ENCODE results near the gene NDUFS7. TPM values are rescaled to one million over a fixed set of nuclear protein-coding genes. Genes with fewer than 3 reads are reported as not detected.

The NDUFS7 gene
- total RNA-seq, 1 experiment from 2014 or later = 83.9 TPM

DNA sequence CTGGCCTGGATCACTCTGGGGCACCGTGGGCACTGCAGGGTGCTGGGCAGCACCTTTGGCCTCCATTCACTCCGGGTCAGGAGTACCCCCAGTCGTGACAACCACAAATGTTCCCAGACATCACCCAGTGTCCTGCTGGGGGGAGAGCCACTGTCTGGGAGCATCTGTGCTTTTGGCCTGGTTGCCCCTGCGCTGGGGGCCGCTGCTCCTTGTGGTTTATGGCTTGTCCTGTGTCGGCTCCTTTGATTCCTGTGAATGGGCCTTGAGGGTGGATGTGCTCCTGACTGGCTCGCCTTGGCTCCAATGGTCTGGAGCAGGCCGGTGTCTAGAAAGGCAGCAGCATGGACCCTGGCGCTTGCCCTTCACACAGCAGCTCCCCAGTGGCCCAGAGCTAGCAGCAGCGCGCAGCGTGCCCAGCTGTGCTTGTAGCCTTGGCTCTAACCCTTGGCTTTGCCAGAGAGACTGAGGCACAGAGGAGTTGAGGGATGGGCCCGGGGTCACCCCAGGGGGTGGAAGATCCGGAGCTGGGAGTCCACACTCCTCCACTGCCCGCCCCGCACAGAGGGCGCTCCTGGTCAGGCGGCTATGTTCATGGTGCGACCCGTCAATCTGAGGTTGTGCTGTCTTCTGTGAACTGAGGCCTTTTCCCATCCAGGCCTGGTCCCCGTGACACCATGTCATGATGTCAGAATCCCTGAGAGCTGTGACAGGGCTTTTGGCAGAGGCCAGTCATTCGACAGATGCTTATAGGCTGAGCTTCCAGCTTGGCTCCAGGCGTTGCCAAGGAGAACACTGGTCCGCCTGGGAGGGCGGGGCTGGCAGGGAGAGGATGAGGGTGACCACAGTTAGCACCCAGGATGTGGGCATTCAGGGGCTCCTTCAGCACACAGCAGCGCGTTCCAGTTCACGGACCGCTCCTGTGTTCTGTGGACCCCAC lies 27.8 kb downstream of the NDUFS7 start:
- no peak overlapping the region for H3K23ac ChIP-seq (ENCODE audit: insufficient read length, low read depth, low read length)
- no peaks in the 10 kb centered on the region for H4K20me1 ChIP-seq (ENCODE audit: control insufficient read depth, insufficient read depth, insufficient read length)
- no peak overlapping the region for H3K9ac ChIP-seq (ENCODE audit: extremely low read depth, insufficient read length, low read length)
- H3K36me3 Mint-ChIP-seq (ENCODE audit: insufficient read depth in 1 of 3, low read depth in 3 of 3) = peaks cover 16 to 50% (median 35%) of the 10 kb centered on the region in 3 experiments
- H2AFZ ChIP-seq (ENCODE audit: low read length) = no peak overlapping the region
- H4K8ac ChIP-seq (replicated peaks; ENCODE audit: insufficient read length, low read depth, low read length) = no peak overlapping the region
- DNase-seq = no peak
- peaks cover 0 to 2% of the 10 kb centered on the region in 2 experiments; a peak in 1 of 5 replicates for H3K9me3 Mint-ChIP-seq
- H3K18ac ChIP-seq (ENCODE audit: insufficient read length, low read depth, low read length) = no peak overlapping the region
- no peak overlapping the region for H3K14ac ChIP-seq (ENCODE audit: insufficient read depth, low read length)
- H3K4me1 ChIP-seq (ENCODE audit: insufficient read depth, low read length) = no peaks in the 10 kb centered on the region; the same call in 1 of the 2 replicates
- H2BK20ac ChIP-seq (ENCODE audit: low read depth, low read length, poor library complexity, severe bottlenecking) = no peak overlapping the region
- no peak overlapping the region for H4K5ac ChIP-seq (ENCODE audit: insufficient read length, low read depth, low read length)
- no peak overlapping the region for H2AK5ac ChIP-seq (ENCODE audit: insufficient read length, low read length)
- no peak overlapping the region for H2BK120ac ChIP-seq (ENCODE audit: low read depth, low read length, poor library complexity, severe bottlenecking)
- H3T11ph ChIP-seq (ENCODE audit: low read length) = no peak overlapping the region
- TF ChIP-seq, protein P1, sequence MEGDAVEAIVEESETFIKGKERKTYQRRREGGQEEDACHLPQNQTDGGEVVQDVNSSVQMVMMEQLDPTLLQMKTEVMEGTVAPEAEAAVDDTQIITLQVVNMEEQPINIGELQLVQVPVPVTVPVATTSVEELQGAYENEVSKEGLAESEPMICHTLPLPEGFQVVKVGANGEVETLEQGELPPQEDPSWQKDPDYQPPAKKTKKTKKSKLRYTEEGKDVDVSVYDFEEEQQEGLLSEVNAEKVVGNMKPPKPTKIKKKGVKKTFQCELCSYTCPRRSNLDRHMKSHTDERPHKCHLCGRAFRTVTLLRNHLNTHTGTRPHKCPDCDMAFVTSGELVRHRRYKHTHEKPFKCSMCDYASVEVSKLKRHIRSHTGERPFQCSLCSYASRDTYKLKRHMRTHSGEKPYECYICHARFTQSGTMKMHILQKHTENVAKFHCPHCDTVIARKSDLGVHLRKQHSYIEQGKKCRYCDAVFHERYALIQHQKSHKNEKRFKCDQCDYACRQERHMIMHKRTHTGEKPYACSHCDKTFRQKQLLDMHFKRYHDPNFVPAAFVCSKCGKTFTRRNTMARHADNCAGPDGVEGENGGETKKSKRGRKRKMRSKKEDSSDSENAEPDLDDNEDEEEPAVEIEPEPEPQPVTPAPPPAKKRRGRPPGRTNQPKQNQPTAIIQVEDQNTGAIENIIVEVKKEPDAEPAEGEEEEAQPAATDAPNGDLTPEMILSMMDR (conservative IDR thresholded peaks at IDR 0.05) = no peak
- peaks cover 49 to 55% of the 10 kb centered on the region in 2 experiments for H3K4me1 Mint-ChIP-seq
- H3K27me3 ChIP-seq (ENCODE audit: insufficient read depth, low read length) = no peaks in the 10 kb centered on the region
- H3K4ac ChIP-seq (ENCODE audit: low read depth, low read length) = no peak overlapping the region
- H2BK15ac ChIP-seq (ENCODE audit: low read depth, low read length) = no peak overlapping the region
- H3K79me1 ChIP-seq (ENCODE audit: insufficient read depth, low read depth, low read length, poor library complexity, severe bottlenecking) = peaks cover under 1% of the 10 kb centered on the region
- H3K9me3 ChIP-seq (ENCODE audit: control insufficient read depth, low read depth, low read length) = no peaks in the 10 kb centered on the region
- no peak overlapping the region for H2BK5ac ChIP-seq (ENCODE audit: insufficient read length, low read length)
- H3K27ac Mint-ChIP-seq = peak overlapping the region in 2 of 3 experiments; percentile 64 to 97; a peak in 3 of 7 replicates
- WGBS (ENCODE audit: extremely low coverage, insufficient read length, low lambda C conversion rate) = no CpG with 5 or more reads among the region's 29 CpGs
- H3K23me2 ChIP-seq (ENCODE audit: insufficient read length, low read depth, low read length, poor library complexity, severe bottlenecking) = peaks cover 6% of the 10 kb centered on the region
- no peak overlapping the region for H2BK12ac ChIP-seq (ENCODE audit: insufficient read length, low read depth, low read length)
- H3K4me2 ChIP-seq (ENCODE audit: insufficient read depth, insufficient read length, low read length) = no peak overlapping the region
- no peak overlapping the region for H4K91ac ChIP-seq (ENCODE audit: insufficient read length, low read depth, low read length)
- no peak overlapping the region for H3K56ac ChIP-seq (ENCODE audit: insufficient read length, low read depth, low read length)
- H3K27me3 Mint-ChIP-seq (ENCODE audit: low read depth) = no peaks in the 10 kb centered on the region
- H3K79me2 ChIP-seq (ENCODE audit: insufficient read depth, low read length) = peaks cover 69% of the 10 kb centered on the region
- H3K27ac ChIP-seq (ENCODE audit: insufficient read length, low read depth, low read length) = no peak overlapping the region
- peak overlapping the region in 1 of 2 experiments; percentile 21; a peak in 2 of 5 replicates for H3K4me3 Mint-ChIP-seq
